Measurements from ENCODE around the gene VWA1. TPM values are rescaled to one million over a fixed set of nuclear protein-coding genes. Genes with fewer than 3 reads are reported as not detected.
A peak's percentile ranks its signal among the peaks of the same experiment; 100 is the strongest.

The VWA1 gene
- total and polyA plus RNA-seq, 2 experiments from 2014 or later: 7.2 to 31.5 TPM

- peak; percentile 60 for DNase-seq (ENCODE audit: low spot score)
- peaks cover 11% of the 10 kb centered on the region for H3K4me1 Mint-ChIP-seq
- Histone ChIP-seq H3K4me2 (no peak overlapping the region), H3K4me3 (no peak overlapping the region), H3K9me2 (ENCODE audit: insufficient read depth) (no peaks in the 10 kb centered on the region), H3K36me3 (ENCODE audit: insufficient read depth) (no peaks in the 10 kb centered on the region), H3F3A (replicated peaks; ENCODE audit: low read depth) (peaks cover 14% of the 10 kb centered on the region; the same call in 1 of the 2 replicates), H3K4me1 (ENCODE audit: insufficient read depth) (peaks cover 4% of the 10 kb centered on the region; the same call in 1 of the 2 replicates), H2AFZ (no peak overlapping the region), H3K79me2 (replicated peaks; ENCODE audit: insufficient read depth) (0 out of 2 replicates have a peak, but pooled peaks cover 2% of the 10 kb centered on the region), H4K20me1 (replicated peaks; ENCODE audit: insufficient read depth) (no peaks in the 10 kb centered on the region), H3K27me3 (ENCODE audit: insufficient read depth) (no peaks in the 10 kb centered on the region), H3K27ac (ENCODE audit: low read depth) (no peak overlapping the region)
- H3K36me3 Mint-ChIP-seq (ENCODE audit: low read depth): peaks cover 4% of the 10 kb centered on the region; the same call in 2 of the 3 replicates
- no peak overlapping the region for H3K4me3 Mint-ChIP-seq
- peaks cover 15% of the 10 kb centered on the region for H3K27me3 Mint-ChIP-seq (ENCODE audit: insufficient read depth, low read depth, poor library complexity)
- H3K9me3 Mint-ChIP-seq: no peaks in the 10 kb centered on the region
- no peak overlapping the region for H3K27ac Mint-ChIP-seq
- no peak for TF ChIP-seq STAT1 (IDR thresholded peaks at IDR 0.05; ENCODE audit: unreplicated experiment)
- TF ChIP-seq ZNF114 (CRISPR knock-in tag; IDR thresholded peaks at IDR 0.05): no peak
- no peak for TF ChIP-seq CREB1 (CRISPR knock-in tag; IDR thresholded peaks at IDR 0.05; ENCODE audit: low read depth)
- TF ChIP-seq POLR2AphosphoS5 (IDR thresholded peaks at IDR 0.05; ENCODE audit: low read depth): no peak
- ATAC-seq: no peak
These were observed 4.2 kb downstream of the VWA1 start for GRCh38 chr1:1439546-1440261.

- Histone ChIP-seq H4K20me1 (replicated peaks; ENCODE audit: insufficient read depth) (no peaks in the 10 kb centered on the region), H3K4me3 (no peak overlapping the region), H3K27ac (ENCODE audit: low read depth) (peak overlapping the region; percentile 74; the same call in 1 of the 2 replicates), H3K4me2 (no peak overlapping the region), H3K79me2 (replicated peaks; ENCODE audit: insufficient read depth) (0 out of 2 replicates have a peak, but pooled peaks cover 2% of the 10 kb centered on the region), H3K9me2 (ENCODE audit: insufficient read depth) (no peaks in the 10 kb centered on the region), H3F3A (replicated peaks; ENCODE audit: low read depth) (0 out of 2 replicates have a peak, but pooled peaks cover 9% of the 10 kb centered on the region), H3K4me1 (ENCODE audit: insufficient read depth) (no peaks in the 10 kb centered on the region), H3K36me3 (ENCODE audit: insufficient read depth) (no peaks in the 10 kb centered on the region), H3K27me3 (ENCODE audit: insufficient read depth) (no peaks in the 10 kb centered on the region), H2AFZ (no peak overlapping the region)
- H3K4me3 Mint-ChIP-seq: no peak overlapping the region; the same call in 2 of the 3 replicates
- H3K27me3 Mint-ChIP-seq (ENCODE audit: insufficient read depth, low read depth, poor library complexity): peaks cover 12% of the 10 kb centered on the region
- H3K36me3 Mint-ChIP-seq (ENCODE audit: low read depth): peaks cover 4% of the 10 kb centered on the region; the same call in 2 of the 3 replicates
- no peak overlapping the region for H3K27ac Mint-ChIP-seq
- TF ChIP-seq NANOG (IDR thresholded peaks at IDR 0.05; ENCODE audit: borderline replicate concordance): no peak
- no peak for TF ChIP-seq STAT1 (IDR thresholded peaks at IDR 0.05; ENCODE audit: unreplicated experiment)
- TF ChIP-seq EZH2phosphoT487 (IDR thresholded peaks at IDR 0.05; ENCODE audit: unreplicated experiment): no peak
- no peak for TF ChIP-seq REST (IDR thresholded peaks at IDR 0.05; ENCODE audit: unreplicated experiment)
- no peak for TF ChIP-seq ETS1 (IDR thresholded peaks at IDR 0.05)
- no peak for TF ChIP-seq ZNF462 (CRISPR knock-in tag; IDR thresholded peaks at IDR 0.05)
- H3K9me3 Mint-ChIP-seq: no peaks in the 10 kb centered on the region
- DNase-seq (ENCODE audit: low spot score): no peak
- H3K4me1 Mint-ChIP-seq: peaks cover 8% of the 10 kb centered on the region; the same call in 2 of the 3 replicates
- no peak for ATAC-seq
These were observed 4.9 kb downstream of the VWA1 start for GRCh38 chr1:1440262-1441001.
